Stomach (tissue), 4 donors: ENCODE data around the gene ZMYND8.

ENCODE experiments used
- CTCF ChIP-seq, 7 experiments: fragments of 450-650 bp in 4 of 7; fragments of 200-600 bp in 3 of 7; sonication (generic) in 3 of 7; IDR thresholded peaks; one replicate each; pipeline ENCODE4 v1.5.1; 2016 to 2019; ENCODE audit warnings: antibody characterized with exemption in 7 of 7, control low read depth in 2 of 7, mild to moderate bottlenecking in 1 of 7
- EP300 ChIP-seq: sonication (generic); formaldehyde crosslinking; IDR thresholded peaks from one replicate; pipeline ENCODE4 v1.6.1; 2017; ENCODE audit warnings: antibody characterized with exemption
- POLR2A ChIP-seq, 4 donors: fragments of 450-650 bp; IDR thresholded peaks; one replicate each; pipeline ENCODE4 v1.6.1; 2016; ENCODE audit warnings: antibody characterized with exemption in 4 of 4, control low read depth in 2 of 4, mild to moderate bottlenecking in 1 of 4, moderate library complexity in 1 of 4
- POLR2AphosphoS5 ChIP-seq, 3 donors: sonication (generic); formaldehyde crosslinking; IDR thresholded peaks; one replicate each; pipeline ENCODE4 v1.6.1; 2016; ENCODE audit warnings: antibody characterized with exemption in 3 of 3

DNA sequence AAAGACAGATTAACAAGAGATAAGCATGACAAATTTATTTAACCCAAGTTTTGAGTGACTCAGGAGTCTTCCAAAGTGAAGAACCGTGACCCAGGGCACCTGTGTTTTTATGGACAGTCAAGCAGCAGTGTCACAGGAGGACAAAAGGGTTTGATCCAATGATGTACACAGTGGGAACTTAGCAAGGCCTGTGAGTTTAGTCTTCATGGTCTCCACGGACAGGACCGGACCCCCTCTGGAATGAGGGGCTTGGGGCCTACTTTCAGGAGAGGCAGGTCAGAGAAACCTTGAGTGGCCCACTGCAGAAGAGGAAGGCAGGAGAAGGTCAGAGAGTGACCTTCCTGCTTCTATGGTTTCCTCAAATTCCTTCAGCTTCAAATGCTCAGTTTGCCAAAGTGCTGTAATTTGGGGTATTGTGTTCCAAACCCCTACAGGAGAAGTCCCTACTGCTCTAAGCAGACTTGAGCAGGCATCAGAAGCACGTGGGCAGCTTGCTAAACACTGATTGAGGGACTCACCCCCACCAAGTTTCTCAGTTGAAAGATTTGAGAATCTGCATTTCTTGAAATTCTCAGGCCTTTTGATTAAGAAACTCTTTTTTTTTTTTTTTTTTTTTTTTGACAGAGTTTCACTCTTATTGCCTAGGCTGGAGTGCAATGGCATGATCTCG, 26.4 kb upstream of the ZMYND8 start:
- TF ChIP-seq EP300 = no peak
- no peak for TF ChIP-seq CTCF (IDR thresholded peaks at IDR 0.05)
- no peak for TF ChIP-seq POLR2AphosphoS5 (IDR thresholded peaks at IDR 0.05)
- TF ChIP-seq POLR2A (IDR thresholded peaks at IDR 0.05) = no peak
